ENCODE measurements around the gene C10orf62. TPM values are rescaled to one million over a fixed set of nuclear protein-coding genes. Genes with fewer than 3 reads are reported as not detected.

C10orf62 gene
- total RNA-seq, 1 experiment from 2014 or later: not detected

- Histone ChIP-seq H3K4me3 (ENCODE audit: low read depth in 2 of 2, low read length in 2 of 2) (no peak within 1 kb of the TSS), H3K27me3 (ENCODE audit: control insufficient read depth, insufficient read depth, low read length) (no peaks in the 10 kb centered on the region), H3K27ac (ENCODE audit: low read length) (peak within 1 kb of the TSS; percentile 25; the same call in 1 of the 2 replicates), H3K4me1 (ENCODE audit: control insufficient read depth, insufficient read depth, low read length) (peaks cover 13% of the 10 kb centered on the region), H3K36me3 (ENCODE audit: control insufficient read depth, insufficient read depth, low read length) (no peaks in the 10 kb centered on the region), H3K9me3 (ENCODE audit: control insufficient read depth, insufficient read depth, low read depth, low read length) (no peaks in the 10 kb centered on the region)
- TF ChIP-seq POLR2AphosphoS5 (IDR thresholded peaks at IDR 0.05; ENCODE audit: low read depth, low read length): no peak
- no peak for TF ChIP-seq SIN3A (IDR thresholded peaks at IDR 0.05; ENCODE audit: borderline replicate concordance, insufficient read depth, low read depth, low read length)
- no peak for TF ChIP-seq CTCF (IDR thresholded peaks at IDR 0.05)
- TF ChIP-seq REST (IDR thresholded peaks at IDR 0.05; ENCODE audit: insufficient read depth in 1 of 2, low read depth in 2 of 2, low read length in 1 of 2): no peak
- no peak for TF ChIP-seq TCF7L2 (IDR thresholded peaks at IDR 0.05; ENCODE audit: low read depth, low read length)
- intact Hi-C loops (cut with micrococcal nuclease; ENCODE audit: unreplicated experiment): no loop called here
- ATAC-seq (peak; percentile 75), DNase-seq (ENCODE audit: low read depth, low spot score) (no peak)
- BruUV-seq (replicated peaks): no TSS peak
- ChIA-PET CTCF (interaction anchor here (0.5 to 1.6 kb wide), 2 partner anchors 12 to 14 kb away, joined by 4 to 7 read pairs; partner anchors contain the start of gene ANKRD2), POLR2A (interaction anchor here (0.6 kb wide), 1 partner anchor 7 kb away, joined by 7 read pairs; no protein-coding TSS in a partner anchor)
- in situ Hi-C loops (cut with HindIII; ENCODE audit: low pct_unique_long_range_greater_than_20kb, low sequenced_read_pairs): no loop called here
Observed at GRCh38 chr10:97584060-97584797, 5.3 kb upstream of the C10orf62 start, which contains the start of gene HOGA1. Gene HOGA1, plus strand, starts transcription at chr10:97584389. Its CDS starts 315 bp downstream, at chr10:97584704.

DNA sequence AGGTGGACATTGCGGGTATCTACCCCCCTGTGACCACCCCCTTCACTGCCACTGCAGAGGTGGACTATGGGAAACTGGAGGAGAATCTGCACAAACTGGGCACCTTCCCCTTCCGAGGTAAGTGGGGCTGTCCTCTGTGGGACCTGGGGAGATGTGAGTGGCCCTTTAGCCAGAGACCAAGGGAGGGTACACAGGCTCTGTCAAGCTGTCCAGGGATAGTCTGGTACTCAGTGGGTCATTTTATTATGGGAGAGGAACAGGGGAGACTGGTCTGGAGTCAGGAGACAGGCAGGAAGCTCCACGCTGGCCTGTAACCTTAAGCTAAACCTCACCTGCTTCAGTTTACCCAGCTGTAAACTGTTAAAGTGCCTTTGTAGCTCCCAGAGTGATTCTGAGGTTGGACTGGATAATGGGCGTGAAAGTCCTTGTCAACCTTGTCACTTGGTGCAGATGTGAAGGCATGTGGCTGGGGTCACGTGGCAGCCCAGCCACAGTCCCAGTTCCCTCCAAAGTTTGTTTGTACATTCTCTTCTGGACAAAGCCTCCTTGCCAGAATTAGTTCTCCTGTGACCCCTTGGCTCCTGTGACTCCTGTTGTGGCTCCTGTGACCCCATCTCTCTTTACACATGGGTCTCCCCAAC, 4.6 kb upstream of the C10orf62 start:
- no peak for ATAC-seq
- Histone ChIP-seq H3K9me3 (ENCODE audit: control insufficient read depth, insufficient read depth, low read depth, low read length) (no peaks in the 10 kb centered on the region), H3K4me3 (ENCODE audit: low read depth in 2 of 2, low read length in 2 of 2) (no peak overlapping the region), H3K36me3 (ENCODE audit: control insufficient read depth, insufficient read depth, low read length) (no peaks in the 10 kb centered on the region), H3K4me1 (ENCODE audit: control insufficient read depth, insufficient read depth, low read length) (peaks cover 13% of the 10 kb centered on the region), H3K27me3 (ENCODE audit: control insufficient read depth, insufficient read depth, low read length) (no peaks in the 10 kb centered on the region), H3K27ac (ENCODE audit: low read length) (no peak overlapping the region)
- ChIA-PET POLR2A (no interaction called here), CTCF (interaction anchor here (1.6 kb wide), 1 partner anchor 13 kb away, joined by 7 read pairs; the partner anchor contains the start of gene ANKRD2)
- no TSS peak for BruUV-seq (replicated peaks)
- in situ Hi-C loops (cut with HindIII; ENCODE audit: low pct_unique_long_range_greater_than_20kb, low sequenced_read_pairs) (no loop called here), intact Hi-C loops (cut with micrococcal nuclease; ENCODE audit: unreplicated experiment) (no loop called here)
- DNase-seq (ENCODE audit: low read depth, low spot score): no peak
- TF ChIP-seq POLR2AphosphoS5 (IDR thresholded peaks at IDR 0.05; ENCODE audit: low read depth, low read length) (no peak), TCF7L2 (IDR thresholded peaks at IDR 0.05; ENCODE audit: low read depth, low read length) (no peak), SIN3A (IDR thresholded peaks at IDR 0.05; ENCODE audit: borderline replicate concordance, insufficient read depth, low read depth, low read length) (no peak), CTCF (IDR thresholded peaks at IDR 0.05) (no peak), REST (IDR thresholded peaks at IDR 0.05; ENCODE audit: insufficient read depth in 1 of 2, low read depth in 2 of 2, low read length in 1 of 2) (no peak)
